HepG2 (cell line): ENCODE results near the gene PSD4. TPM values are rescaled to one million over a fixed set of nuclear protein-coding genes. Genes with fewer than 3 reads are reported as not detected.
A peak's percentile ranks its signal among the peaks of the same experiment; 100 is the strongest.

Experiments used
- EEA1 ChIP-seq: sonication (generic); formaldehyde crosslinking; IDR thresholded peaks from 2 replicates; pipeline ENCODE4 v1.5.1; 2020; ENCODE audit warnings: mild to moderate bottlenecking, missing genetic modification reagents, borderline replicate concordance
- EED ChIP-seq: sonication (generic); formaldehyde crosslinking; IDR thresholded peaks from 2 replicates; pipeline ENCODE4 v1.5.0; 2020; ENCODE audit warnings: mild to moderate bottlenecking, missing genetic modification reagents
- ETS1 ChIP-seq: sonication (generic); formaldehyde crosslinking; IDR thresholded peaks from 2 replicates; pipeline ENCODE4 v1.4.0; 2020; ENCODE audit warnings: missing genetic modification reagents
- EZH2 ChIP-seq: conservative IDR thresholded peaks from 2 replicates; pipeline ENCODE4 v1.6.1; 2012; ENCODE audit warnings: mild to moderate bottlenecking, low read depth, low read length, moderate library complexity
- FOXP1 ChIP-seq, 2 experiments: fragments of 450-650 bp in 1 of 2; IDR thresholded peaks; 2 replicates each; pipeline ENCODE4 v1.6.1; 2017 to 2018; ENCODE audit warnings: antibody characterized with exemption in 1 of 2
- GATAD2A ChIP-seq: IDR thresholded peaks from 2 replicates; pipeline ENCODE4 v1.6.1; 2016
- HDAC2 ChIP-seq: sonication (generic); formaldehyde crosslinking; IDR thresholded peaks from 2 replicates; pipeline ENCODE4 v1.4.0; 2020; ENCODE audit warnings: missing genetic modification reagents
- NR2C2 ChIP-seq: sonication (generic); formaldehyde crosslinking; IDR thresholded peaks from 2 replicates; pipeline ENCODE4 v1.4.0; 2020; ENCODE audit warnings: missing genetic modification reagents, mild to moderate bottlenecking, moderate library complexity, borderline replicate concordance
- NR2F2 ChIP-seq: IDR thresholded peaks from 2 replicates; pipeline ENCODE4 v1.6.1; 2012; ENCODE audit warnings: low read depth, inconsistent platforms, borderline replicate concordance
- PATZ1 ChIP-seq: sonication (generic); formaldehyde crosslinking; IDR thresholded peaks from 2 replicates; pipeline ENCODE4 v1.4.0; 2020; ENCODE audit warnings: missing genetic modification reagents
- TSC22D2 ChIP-seq: sonication (generic); formaldehyde crosslinking; IDR thresholded peaks from 2 replicates; pipeline ENCODE4 v1.5.1; 2020; ENCODE audit warnings: missing genetic modification reagents, mild to moderate bottlenecking, borderline replicate concordance
- ZBED4 ChIP-seq: sonication (generic); formaldehyde crosslinking; IDR thresholded peaks from 2 replicates; pipeline ENCODE4 v1.4.0; 2020; ENCODE audit warnings: missing genetic modification reagents, borderline replicate concordance
- ZBTB4 ChIP-seq: sonication (generic); formaldehyde crosslinking; IDR thresholded peaks from 2 replicates; pipeline ENCODE4 v1.4.0; 2020; ENCODE audit warnings: missing genetic modification reagents, mild to moderate bottlenecking, borderline replicate concordance
- ZNF317 ChIP-seq: sonication (generic); formaldehyde crosslinking; IDR thresholded peaks from 2 replicates; pipeline ENCODE4 v1.5.0; 2020; ENCODE audit warnings: mild to moderate bottlenecking, missing genetic modification reagents
- ZNF367 ChIP-seq: sonication (generic); formaldehyde crosslinking; IDR thresholded peaks from 2 replicates; pipeline ENCODE4 v1.4.0; 2020; ENCODE audit warnings: missing genetic modification reagents, borderline replicate concordance
- polyA plus RNA-seq, 8 experiments: library from polyadenylated mRNA; depleted of rRNA in 3 of 8; stranded (reverse) in 7 of 8; unstranded in 1 of 8; fragments of >200 nt; fragmentation: Illumina TruSeq in 4 of 8; extraction: Trizol in 4 of 8; gene quantifications; 2 replicates each; pipeline versions ENCODE4 v1.2.1 to v1.2.3, GENCODE V29; 2011 to 2016; ENCODE audit warnings: low read depth in 4 of 8, missing spikeins in 1 of 8, mixed read lengths in 1 of 8; ENCODE audit not compliant: insufficient read depth in 1 of 8
- total RNA-seq, 5 experiments: library from RNA; depleted of rRNA; stranded (reverse); fragments of >200 nt; fragmentation: Illumina TruSeq; extraction: Trizol; gene quantifications; 2 replicates each; pipeline ENCODE4 v1.2.3, GENCODE V29; 2016; ENCODE audit warnings: low read depth in 1 of 5
- TF ChIP-seq, protein P1 (sequence below), 2 experiments: fragments of 450-650 bp in 1 of 2; sonication (generic) in 1 of 2; formaldehyde crosslinking; IDR thresholded peaks; 2 replicates each; pipeline versions ENCODE4 v1.5.0 to v1.8.0; 2020 to 2022; ENCODE audit warnings: mild to moderate bottlenecking in 1 of 2, missing genetic modification reagents in 1 of 2
- TF ChIP-seq, protein P2 (sequence below): sonication (generic); formaldehyde crosslinking; IDR thresholded peaks from 2 replicates; pipeline ENCODE4 v1.4.0; 2020; ENCODE audit warnings: missing genetic modification reagents

Gene PSD4
- total and polyA plus RNA-seq, 2 of the 13 experiments (the other 11 are each of a cell fraction or from before 2014, with no cell fraction given) = 5.8 to 9.4 TPM

GRCh38 chr2:113166187-113166645, 7.6 kb upstream of the PSD4 start (continued):
- TF ChIP-seq EED (CRISPR knock-in tag) = no peak
- no peak for TF ChIP-seq FOXP1 (IDR thresholded peaks at IDR 0.05)
- TF ChIP-seq FOXP1 (CRISPR knock-in tag; IDR thresholded peaks at IDR 0.05) = peak; percentile 86
- peak; percentile 53 for TF ChIP-seq HDAC2 (CRISPR knock-in tag)
- TF ChIP-seq EEA1 (CRISPR knock-in tag) = no peak
- TF ChIP-seq EZH2 = no peak
- no peak for TF ChIP-seq TSC22D2 (CRISPR knock-in tag)
- TF ChIP-seq, protein P1, sequence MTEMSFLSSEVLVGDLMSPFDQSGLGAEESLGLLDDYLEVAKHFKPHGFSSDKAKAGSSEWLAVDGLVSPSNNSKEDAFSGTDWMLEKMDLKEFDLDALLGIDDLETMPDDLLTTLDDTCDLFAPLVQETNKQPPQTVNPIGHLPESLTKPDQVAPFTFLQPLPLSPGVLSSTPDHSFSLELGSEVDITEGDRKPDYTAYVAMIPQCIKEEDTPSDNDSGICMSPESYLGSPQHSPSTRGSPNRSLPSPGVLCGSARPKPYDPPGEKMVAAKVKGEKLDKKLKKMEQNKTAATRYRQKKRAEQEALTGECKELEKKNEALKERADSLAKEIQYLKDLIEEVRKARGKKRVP (CRISPR knock-in tag; IDR thresholded peaks at IDR 0.05) = peak in 1 of 2 experiments; percentile 51; a peak in 1 of 4 replicates
- 0 out of 2 replicates have a peak, but pooled peaks have one; percentile 25 for TF ChIP-seq ZBED4 (CRISPR knock-in tag)
- no peak for TF ChIP-seq ETS1 (CRISPR knock-in tag)
- peak; percentile 55; the same call in 1 of the 2 replicates for TF ChIP-seq PATZ1 (CRISPR knock-in tag)
- TF ChIP-seq, protein P2, sequence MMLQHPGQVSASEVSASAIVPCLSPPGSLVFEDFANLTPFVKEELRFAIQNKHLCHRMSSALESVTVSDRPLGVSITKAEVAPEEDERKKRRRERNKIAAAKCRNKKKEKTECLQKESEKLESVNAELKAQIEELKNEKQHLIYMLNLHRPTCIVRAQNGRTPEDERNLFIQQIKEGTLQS = no peak
- TF ChIP-seq NR2F2 = no peak
- peak; percentile 50; the same call in 1 of the 2 replicates for TF ChIP-seq NR2C2
- no peak for TF ChIP-seq ZNF317 (CRISPR knock-in tag)
- no peak for TF ChIP-seq ZNF367 (CRISPR knock-in tag)
- TF ChIP-seq ZBTB4 (CRISPR knock-in tag) = no peak
- TF ChIP-seq GATAD2A = peak; percentile 78
